Measurements from ENCODE around the gene PPP1R1C. TPM values are rescaled to one million over a fixed set of nuclear protein-coding genes. Genes with fewer than 3 reads are reported as not detected.

PPP1R1C gene
- total and polyA plus RNA-seq, 2 donors (not counting 1 experiment from before 2014, with no cell fraction given) = not detected

GRCh38 chr2:181971032-181971431 lies 14.6 kb upstream of the PPP1R1C start:
- Histone ChIP-seq H3K79me2 (ENCODE audit: control insufficient read depth, insufficient read depth, low read length) (no peaks in the 10 kb centered on the region), H3K27ac (ENCODE audit: low read length in 2 of 2) (no peak overlapping the region), H3K27me3 (replicated peaks in 1 of 4; ENCODE audit: control extremely low read depth in 1 of 4, control insufficient read depth in 3 of 4, insufficient read depth in 4 of 4, low read length in 3 of 4) (no peaks in the 10 kb centered on the region), H3K9me3 (ENCODE audit: control extremely low read depth in 1 of 3, control insufficient read depth in 2 of 3, insufficient read depth in 1 of 3, low read length in 2 of 3) (no peaks in the 10 kb centered on the region), H3K4me3 (ENCODE audit: control extremely low read depth in 1 of 5, extremely low read depth in 1 of 5, insufficient read depth in 1 of 5, low read depth in 2 of 5, low read length in 4 of 5) (no peak overlapping the region), H3K36me3 (replicated peaks in 1 of 2; ENCODE audit: control extremely low read depth in 1 of 2, control insufficient read depth in 1 of 2, extremely low read depth in 1 of 2, insufficient read depth in 2 of 2, low read length in 1 of 2) (no peaks in the 10 kb centered on the region), H3K9ac (ENCODE audit: low read length) (no peak overlapping the region), H3K4me2 (replicated peaks; ENCODE audit: low read depth, low read length, poor library complexity, severe bottlenecking) (no peak overlapping the region), H2AFZ (ENCODE audit: insufficient read depth, low read depth, low read length, poor library complexity, severe bottlenecking) (no peak overlapping the region), H3K4me1 (ENCODE audit: control insufficient read depth in 2 of 2, insufficient read depth in 2 of 2, low read length in 2 of 2) (no peaks in the 10 kb centered on the region), H4K20me1 (ENCODE audit: control insufficient read depth, insufficient read depth, low read length, poor library complexity, severe bottlenecking) (no peaks in the 10 kb centered on the region)
- DNase-seq (no peak), ATAC-seq (ENCODE audit: low read depth) (no peak)
- Mint-ChIP-seq H3K4me3 (no peak overlapping the region), H3K27ac (no peak overlapping the region), H3K4me1 (no peaks in the 10 kb centered on the region), H3K27me3 (peaks cover 5% of the 10 kb centered on the region), H3K9me3 (ENCODE audit: insufficient read depth) (no peaks in the 10 kb centered on the region)
- ChIA-PET CTCF (interaction anchor here (1.4 to 1.7 kb wide), 2 partner anchors 16 to 107 kb away, joined by 4 to 5 read pairs; no protein-coding TSS in a partner anchor), POLR2A (no interaction called here)
- WGBS (ENCODE audit: insufficient coverage) = 72% methylated on average over 3 of the region's 3 CpGs
- TF ChIP-seq EZH2 (IDR thresholded peaks at IDR 0.05; ENCODE audit: borderline replicate concordance, insufficient read depth, low read depth, low read length, poor library complexity, severe bottlenecking) (no peak), CTCF (IDR thresholded peaks at IDR 0.05) (no peak)
- intact Hi-C loops (cut with micrococcal nuclease) = no loop called here

DNA sequence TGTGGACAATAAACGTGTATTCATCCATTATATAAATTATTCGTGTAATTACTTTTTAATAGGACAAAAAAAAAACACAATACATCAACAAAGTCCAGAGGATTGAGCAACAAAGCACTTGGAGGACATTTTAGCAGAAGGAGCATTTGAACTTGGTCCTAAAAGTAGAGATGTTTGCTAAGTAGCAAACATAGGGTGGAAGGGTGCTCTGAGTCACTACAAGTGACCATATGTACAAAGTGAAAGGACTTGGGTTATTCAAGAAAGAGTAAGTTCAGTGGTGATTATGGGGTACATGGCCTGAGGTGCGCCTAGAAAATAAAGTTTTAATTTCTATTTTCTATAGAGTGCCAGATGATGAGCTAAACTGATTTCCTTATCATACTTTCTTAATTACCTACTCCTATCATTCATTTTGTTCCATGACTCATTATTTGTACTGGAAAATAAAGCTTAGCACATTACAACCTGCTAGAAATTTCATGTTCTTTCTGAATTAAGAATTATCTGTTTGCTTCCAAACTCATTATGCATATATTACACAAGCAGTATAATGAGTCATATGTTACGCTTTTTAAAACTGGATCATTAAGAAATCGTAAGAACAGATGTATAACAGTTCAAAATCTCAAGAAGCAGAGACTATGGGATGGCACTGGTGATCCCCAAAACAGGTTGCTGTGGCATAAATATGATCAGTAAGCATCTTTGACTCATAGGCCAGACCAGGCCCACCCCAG lies 13.1 kb upstream of the PPP1R1C start:
- CTCF ChIA-PET = interaction anchor here (0.6 kb wide), 1 partner anchor 12 kb away, joined by 3 read pairs; no protein-coding TSS in a partner anchor

More for the DNA sequence above, 13.1 kb upstream of the PPP1R1C start:
- no peaks in the 10 kb centered on the region for H3K79me2 ChIP-seq (ENCODE audit: control insufficient read depth, insufficient read depth, low read length)
- H3K4me3 ChIP-seq (ENCODE audit: control extremely low read depth in 1 of 5, extremely low read depth in 1 of 5, insufficient read depth in 1 of 5, low read depth in 2 of 5, low read length in 4 of 5) = no peak overlapping the region
- TF ChIP-seq EZH2 (IDR thresholded peaks at IDR 0.05; ENCODE audit: borderline replicate concordance, insufficient read depth, low read depth, low read length, poor library complexity, severe bottlenecking) = no peak
- TF ChIP-seq CTCF (IDR thresholded peaks at IDR 0.05) = no peak
- H3K27me3 ChIP-seq (replicated peaks in 1 of 4; ENCODE audit: control extremely low read depth in 1 of 4, control insufficient read depth in 3 of 4, insufficient read depth in 4 of 4, low read length in 3 of 4) = no peaks in the 10 kb centered on the region
- H3K9me3 ChIP-seq (ENCODE audit: control extremely low read depth in 1 of 3, control insufficient read depth in 2 of 3, insufficient read depth in 1 of 3, low read length in 2 of 3) = no peaks in the 10 kb centered on the region
- H3K36me3 ChIP-seq (replicated peaks in 1 of 2; ENCODE audit: control extremely low read depth in 1 of 2, control insufficient read depth in 1 of 2, extremely low read depth in 1 of 2, insufficient read depth in 2 of 2, low read length in 1 of 2) = no peaks in the 10 kb centered on the region
- ATAC-seq (ENCODE audit: low read depth) = no peak
- DNase-seq = no peak
- no peaks in the 10 kb centered on the region for H4K20me1 ChIP-seq (ENCODE audit: control insufficient read depth, insufficient read depth, low read length, poor library complexity, severe bottlenecking)
- no peaks in the 10 kb centered on the region for H3K9me3 Mint-ChIP-seq (ENCODE audit: insufficient read depth)
- H2AFZ ChIP-seq (ENCODE audit: insufficient read depth, low read depth, low read length, poor library complexity, severe bottlenecking) = no peak overlapping the region
- WGBS (ENCODE audit: insufficient coverage) = no CpG with 5 or more reads among the region's 5 CpGs
- peaks cover 7% of the 10 kb centered on the region for H3K27me3 Mint-ChIP-seq
- no peak overlapping the region for H3K27ac ChIP-seq (ENCODE audit: low read length in 2 of 2)
- no peak overlapping the region for H3K4me3 Mint-ChIP-seq
- no peaks in the 10 kb centered on the region for H3K4me1 Mint-ChIP-seq
- no peak overlapping the region for H3K27ac Mint-ChIP-seq
- intact Hi-C loops (cut with micrococcal nuclease) = no loop called here
- POLR2A ChIA-PET = no interaction called here
- no peak overlapping the region for H3K4me2 ChIP-seq (replicated peaks; ENCODE audit: low read depth, low read length, poor library complexity, severe bottlenecking)
- H3K9ac ChIP-seq (ENCODE audit: low read length) = no peak overlapping the region
- no peaks in the 10 kb centered on the region for H3K4me1 ChIP-seq (ENCODE audit: control insufficient read depth in 2 of 2, insufficient read depth in 2 of 2, low read length in 2 of 2)
